ENCODE data around the gene MKRN3.

The MKRN3 gene

DNA sequence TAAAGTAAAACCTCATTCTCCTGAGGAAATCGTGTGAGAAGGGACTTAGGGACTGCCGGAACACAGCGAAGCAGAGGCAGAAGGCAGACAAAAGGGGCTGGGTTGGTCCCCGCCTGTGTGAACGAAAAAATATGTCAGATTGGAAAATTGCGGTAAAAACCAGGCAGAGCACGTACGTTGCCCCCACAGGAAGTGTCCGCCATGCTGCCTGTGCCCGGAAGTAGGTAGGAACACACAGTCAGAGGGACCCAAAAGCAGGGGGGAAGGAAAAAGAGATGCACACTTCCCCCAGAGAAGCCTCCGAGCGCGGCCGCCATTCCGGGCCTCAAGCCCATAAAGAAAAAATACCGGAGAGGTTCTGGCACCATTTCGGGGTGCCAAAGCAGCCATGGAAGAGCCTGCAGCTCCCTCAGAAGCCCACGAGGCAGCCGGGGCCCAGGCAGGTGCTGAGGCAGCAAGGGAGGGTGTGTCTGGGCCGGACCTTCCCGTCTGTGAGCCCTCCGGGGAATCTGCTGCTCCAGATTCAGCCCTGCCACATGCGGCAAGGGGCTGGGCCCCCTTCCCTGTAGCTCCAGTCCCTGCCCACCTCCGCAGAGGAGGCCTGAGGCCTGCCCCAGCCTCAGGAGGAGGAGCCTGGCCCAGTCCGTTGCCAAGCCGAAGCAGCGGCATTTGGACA is at the start of gene MKRN3:
TSS of gene MKRN3 (plus strand) at position 280 of the 676 bp plus-strand sequence. CDS start at position 389, 109 bp downstream.
- DNase-seq (ENCODE audit: low spot score) (no peak), FAIRE-seq (no peak)

DNA sequence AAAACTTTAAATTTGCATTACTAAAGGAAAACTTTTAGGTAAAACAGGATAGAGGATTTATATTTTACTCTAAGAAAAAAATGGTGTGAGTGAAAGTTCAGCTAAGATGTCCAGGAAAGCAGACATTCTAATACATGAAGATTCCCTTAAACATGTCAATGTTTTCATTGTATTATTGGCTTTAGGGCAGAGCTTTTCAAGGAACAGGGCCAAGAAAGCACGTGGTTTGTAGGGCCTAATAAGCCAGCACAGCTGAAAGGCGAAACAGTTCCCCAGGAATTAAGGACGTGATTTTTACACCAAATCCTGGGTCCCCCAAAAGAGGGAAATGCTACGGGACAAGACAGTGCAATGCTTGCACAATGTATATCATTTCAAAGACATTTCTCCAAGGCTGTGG is 48.6 kb upstream of the MKRN3 start:
- no peak for DNase-seq (ENCODE audit: low spot score)
- FAIRE-seq, result no peak

- DNase-seq (ENCODE audit: low spot score), result no peak
- no peak for FAIRE-seq
Measured at GRCh38 chr15:23518104-23518503, 47.4 kb upstream of the MKRN3 start.

- FAIRE-seq, result no peak
- no peak for DNase-seq (ENCODE audit: low spot score)
Measured at GRCh38 chr15:23524816-23525215, 40.7 kb upstream of the MKRN3 start.

GRCh38 chr15:23529891-23530290 is 35.6 kb upstream of the MKRN3 start:
- FAIRE-seq (no peak), DNase-seq (ENCODE audit: low spot score) (no peak)

GRCh38 chr15:23532024-23532423 is 33.5 kb upstream of the MKRN3 start:
- no peak for FAIRE-seq
- no peak for DNase-seq (ENCODE audit: low spot score)

GRCh38 chr15:23536659-23537058 is 28.8 kb upstream of the MKRN3 start:
- no peak for DNase-seq (ENCODE audit: low spot score)
- FAIRE-seq, result no peak

DNA sequence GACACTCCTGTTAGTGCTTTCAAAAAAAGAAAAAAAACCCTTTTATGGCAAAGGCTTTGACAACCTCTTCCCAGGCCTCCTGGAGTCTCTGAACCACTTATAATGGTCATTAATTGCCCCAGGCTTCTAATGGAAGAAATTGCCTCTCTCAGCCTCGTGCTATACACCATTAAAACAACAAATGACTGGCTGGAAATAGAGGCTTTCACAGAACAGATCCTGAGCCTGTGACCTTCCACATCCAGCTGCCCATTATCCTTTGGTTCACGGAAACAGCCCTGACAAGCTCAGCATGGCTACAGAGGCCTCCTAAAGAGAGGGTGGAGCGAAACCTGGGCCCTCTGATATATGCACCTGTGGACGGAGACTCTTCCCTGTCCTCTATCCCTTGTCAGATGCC is 26.8 kb upstream of the MKRN3 start:
- DNase-seq (ENCODE audit: low spot score) (no peak), FAIRE-seq (no peak)

DNA sequence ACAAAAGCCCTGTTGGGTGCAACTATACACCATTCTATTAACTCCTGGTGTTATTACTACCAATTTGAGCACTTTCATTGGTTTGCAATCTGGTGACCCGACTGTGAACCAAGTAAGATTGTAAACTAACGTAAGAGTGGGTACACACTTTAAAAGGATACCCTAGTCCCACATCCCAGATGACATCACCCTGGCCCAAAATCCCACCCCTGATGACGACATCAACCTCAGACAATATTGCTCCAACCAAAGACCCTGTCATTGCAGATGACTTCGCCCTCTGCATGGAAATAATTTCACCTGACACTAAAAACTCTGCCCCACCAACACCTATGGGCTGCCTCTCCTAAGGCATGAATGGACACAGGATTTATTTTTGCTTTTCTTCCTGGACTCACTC is 25.6 kb upstream of the MKRN3 start:
- FAIRE-seq (no peak), DNase-seq (ENCODE audit: low spot score) (no peak)

- FAIRE-seq (no peak), DNase-seq (ENCODE audit: low spot score) (no peak)
Measured at GRCh38 chr15:23546158-23546557, 19.3 kb upstream of the MKRN3 start.

- DNase-seq (ENCODE audit: low spot score), result no peak
- FAIRE-seq, result no peak
Measured at GRCh38 chr15:23548071-23548470, 17.4 kb upstream of the MKRN3 start.

DNA sequence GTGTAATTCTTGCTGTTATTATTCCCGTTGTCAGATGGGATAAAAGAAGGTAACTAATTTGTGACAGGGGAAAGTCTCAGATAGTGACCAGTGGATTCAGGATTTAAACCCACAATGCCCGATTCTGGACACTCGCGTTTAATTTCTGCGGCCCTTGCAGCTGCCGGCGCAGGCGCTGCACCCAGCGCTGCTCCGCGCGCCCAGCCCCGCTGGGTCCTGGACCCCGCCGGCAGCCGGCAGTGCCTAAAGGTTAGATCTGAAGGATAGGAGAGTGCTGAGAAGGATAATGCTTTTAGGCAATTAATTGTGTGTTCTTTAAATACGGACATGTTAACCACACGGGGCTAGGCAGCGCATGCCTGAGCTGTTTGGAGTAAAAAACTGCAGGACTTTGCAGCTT is 3.6 kb upstream of the MKRN3 start:
- FAIRE-seq, result no peak

GRCh38 chr15:23564821-23565394 is 566 bp upstream of the MKRN3 start:
- FAIRE-seq, result no peak
- no peak for DNase-seq (ENCODE audit: low spot score)

More for the DNA sequence above, 3.6 kb upstream of the MKRN3 start:
- no peak for DNase-seq (ENCODE audit: low spot score)

- no peak for FAIRE-seq
- no peak for DNase-seq (ENCODE audit: low spot score)
Measured at GRCh38 chr15:23566071-23566554, 639 bp downstream of the MKRN3 start.

- FAIRE-seq, result no peak
- DNase-seq (ENCODE audit: low spot score), result no peak
Measured at GRCh38 chr15:23566651-23567050, 1.2 kb downstream of the MKRN3 start.

GRCh38 chr15:23567921-23568320 is 2.4 kb downstream of the MKRN3 start:
- FAIRE-seq (no peak), DNase-seq (ENCODE audit: low spot score) (no peak)

DNA sequence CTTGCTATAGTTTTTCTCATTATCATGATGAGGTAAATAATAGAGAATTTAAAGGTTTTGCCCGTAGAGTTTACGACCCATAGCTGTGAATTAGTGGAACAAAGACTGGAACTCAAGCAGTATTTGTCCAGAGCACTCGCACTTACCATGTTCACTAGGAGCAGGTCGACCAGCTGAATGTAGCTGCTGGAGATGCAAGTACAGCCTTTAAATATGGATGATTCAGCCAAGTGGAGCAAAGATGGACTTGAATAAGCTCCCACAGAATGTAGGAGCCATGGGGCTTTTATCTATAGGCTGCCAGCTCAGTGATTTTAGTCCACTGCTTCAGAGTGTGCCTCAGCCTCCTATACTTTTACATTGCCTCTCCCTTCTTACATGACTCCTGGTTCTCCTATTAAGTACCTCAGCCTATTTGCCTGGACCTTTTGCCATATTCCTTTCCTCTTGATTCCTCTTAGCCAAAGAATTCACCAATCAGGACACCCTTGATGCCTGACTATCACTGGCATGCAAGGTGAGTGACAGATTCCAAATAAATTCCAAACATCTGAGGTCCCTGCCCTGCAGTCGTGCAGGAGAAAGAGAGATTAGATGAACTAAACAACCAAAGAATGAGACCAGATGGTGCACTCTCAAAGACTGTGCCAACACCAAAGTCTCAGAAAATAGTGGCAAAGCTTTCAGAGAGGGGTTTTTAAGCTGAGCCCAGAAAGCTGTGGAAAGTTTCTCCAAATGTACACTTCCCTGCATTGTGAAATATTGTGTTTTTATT is 3.9 kb downstream of the MKRN3 start:
- DNase-seq (ENCODE audit: low spot score) (no peak), FAIRE-seq (no peak)

- DNase-seq (ENCODE audit: low spot score), result no peak
- no peak for FAIRE-seq
Measured at GRCh38 chr15:23570486-23570885, 5.0 kb downstream of the MKRN3 start.

- DNase-seq (ENCODE audit: low spot score) (no peak), FAIRE-seq (no peak)
Measured at GRCh38 chr15:23572844-23573243, 7.4 kb downstream of the MKRN3 start.

- DNase-seq (ENCODE audit: low spot score), result no peak
- no peak for FAIRE-seq
Measured at GRCh38 chr15:23574742-23575141, 9.3 kb downstream of the MKRN3 start.

- no peak for FAIRE-seq
- no peak for DNase-seq (ENCODE audit: low spot score)
Measured at GRCh38 chr15:23576061-23576460, 10.6 kb downstream of the MKRN3 start.

- no peak for FAIRE-seq
- DNase-seq (ENCODE audit: low spot score), result no peak
Measured at GRCh38 chr15:23578521-23579150, 13.2 kb downstream of the MKRN3 start.

Data from RCC 7860 (cell line).